Activated CD4-positive, alpha-beta T cell treated with anti-CD3 and anti-CD28 coated beads for 1 hour (primary cell): ENCODE measurements around the gene SLIRP.
A peak's percentile ranks its signal among the peaks of the same experiment; 100 is the strongest.
"Not testable (repeated sequence)": the region's sequence is repeated elsewhere in the genome, so short reads cannot be mapped to it uniquely, and the experiment has no call there.

Experiments
- DNase-seq: peaks from one replicate; pipeline ENCODE4 v3.0.0-alpha.2; 2020

SLIRP gene

GRCh38 chr14:77746064-77746702, 38.3 kb downstream of the SLIRP start:
- no peak for DNase-seq

- DNase-seq = not testable (repeated sequence)
Observed at GRCh38 chr14:77747425-77747824, 39.5 kb downstream of the SLIRP start.

GRCh38 chr14:77752266-77752665, 44.4 kb downstream of the SLIRP start:
- DNase-seq = no peak

GRCh38 chr14:77752799-77753516, 45.1 kb downstream of the SLIRP start:
- DNase-seq = no peak

DNA sequence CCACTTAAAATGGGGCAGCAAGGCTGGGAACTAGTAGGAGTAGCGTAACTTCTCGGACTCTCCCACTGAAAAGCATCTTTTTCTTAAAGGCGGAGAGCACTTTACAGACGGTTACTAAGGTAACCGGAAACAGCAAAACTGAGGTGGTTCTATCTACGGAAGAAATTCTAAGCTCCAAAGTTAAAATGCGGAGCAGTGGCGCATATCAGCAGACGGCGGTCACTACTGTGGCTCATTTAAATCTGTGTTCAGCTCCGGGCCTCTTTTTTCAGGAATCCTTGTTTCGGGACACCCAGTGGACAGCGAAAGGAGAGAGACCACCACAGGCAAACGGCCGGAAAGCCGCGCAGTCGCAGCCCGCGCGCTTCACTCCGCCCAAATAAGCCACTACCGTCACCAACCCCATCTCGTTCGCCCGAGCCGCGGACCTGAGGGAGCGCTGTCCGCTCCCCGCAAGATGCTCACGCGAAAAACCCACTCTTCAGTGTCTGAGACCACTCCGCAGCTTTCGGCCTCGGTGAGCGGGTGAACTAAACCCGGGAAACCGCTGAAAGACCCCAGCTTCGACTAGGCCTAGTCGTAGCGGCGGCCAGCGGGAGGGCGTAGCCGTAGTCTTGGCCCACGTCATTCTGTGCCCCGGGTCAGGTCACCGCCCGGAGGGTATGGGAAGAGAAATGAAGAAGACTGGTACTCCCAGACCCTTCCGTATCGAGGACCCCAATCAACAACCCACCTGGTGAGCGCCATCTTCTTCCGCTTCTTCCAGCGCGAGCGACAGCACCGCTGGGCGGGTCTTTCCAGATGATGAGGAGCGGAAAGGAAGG, 52.7 kb downstream of the SLIRP start, which contains the start of gene SNW1:
Gene SNW1 (minus strand): TSS at position 776 of the 824 bp plus-strand sequence. CDS start 29 bp downstream, at position 747.
- DNase-seq = peak; percentile 87

DNA sequence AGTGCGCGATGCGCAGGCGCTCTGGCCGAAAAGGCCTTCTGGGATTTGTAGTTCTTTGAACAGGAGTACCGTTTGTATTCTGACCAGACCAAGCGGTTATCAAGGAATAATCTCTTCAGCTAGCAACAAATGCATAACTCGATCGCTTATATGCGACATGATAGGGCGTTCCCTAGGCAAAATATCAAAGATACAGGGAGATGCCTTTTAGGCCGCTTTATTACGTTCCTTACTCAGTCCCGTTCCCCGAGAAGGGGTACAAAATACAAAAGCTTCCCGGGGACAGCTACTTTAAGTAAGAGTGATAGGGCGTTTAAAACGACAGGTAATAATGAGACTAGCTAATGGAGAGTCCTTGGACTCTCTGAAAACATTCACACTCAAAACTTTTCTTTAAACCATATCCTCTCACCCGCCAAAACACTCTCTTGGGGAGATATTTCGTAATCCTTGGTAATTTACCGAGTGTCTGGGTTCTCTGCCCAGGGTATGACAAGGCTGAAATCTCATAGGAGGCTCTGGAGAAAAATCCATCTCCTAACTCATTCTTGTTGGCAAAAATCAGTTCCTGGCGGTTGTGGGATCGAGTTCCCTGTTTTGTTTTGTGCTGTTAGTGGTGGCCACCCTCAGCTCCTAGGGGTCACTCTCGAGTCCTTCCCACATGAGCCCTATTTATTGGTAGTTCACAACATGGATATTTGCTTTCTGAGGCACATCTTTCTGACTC, 53.5 kb downstream of the SLIRP start:
- DNase-seq = no peak

DNA sequence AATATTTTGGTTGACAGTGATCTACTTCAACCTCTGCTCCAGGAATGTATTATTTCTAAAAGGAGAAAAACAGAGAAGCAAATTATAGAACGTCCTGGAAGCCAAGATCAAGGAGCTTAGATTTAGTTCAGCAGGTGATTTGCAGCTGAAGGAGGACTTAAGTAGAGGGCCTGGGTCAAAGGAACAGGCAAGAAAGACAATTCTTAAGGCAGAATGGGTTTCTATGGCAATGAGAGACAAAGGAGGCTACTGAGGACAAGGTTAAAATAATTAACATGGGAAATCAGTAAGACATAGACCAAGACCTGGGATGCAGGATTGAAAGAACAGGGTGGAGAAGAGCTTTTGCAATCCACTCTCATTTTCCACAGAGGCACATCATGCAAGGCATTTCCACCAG, 55.4 kb downstream of the SLIRP start:
- DNase-seq = no peak

- no peak for DNase-seq
Observed at GRCh38 chr14:77763978-77764377, 56.1 kb downstream of the SLIRP start.
